NCI-H2081 treated with DMSO at 0.1 percent for 48 hours (cell line): ENCODE data around the gene SSUH2.
"Not testable (repeated sequence)": the region's sequence is repeated elsewhere in the genome, so short reads cannot be mapped to it uniquely, and the experiment has no call there.

Experiments used
- DNase-seq: peaks from one replicate; lab custom pipeline; 2025; lab: John Stamatoyannopoulos, UW

The SSUH2 gene

DNA sequence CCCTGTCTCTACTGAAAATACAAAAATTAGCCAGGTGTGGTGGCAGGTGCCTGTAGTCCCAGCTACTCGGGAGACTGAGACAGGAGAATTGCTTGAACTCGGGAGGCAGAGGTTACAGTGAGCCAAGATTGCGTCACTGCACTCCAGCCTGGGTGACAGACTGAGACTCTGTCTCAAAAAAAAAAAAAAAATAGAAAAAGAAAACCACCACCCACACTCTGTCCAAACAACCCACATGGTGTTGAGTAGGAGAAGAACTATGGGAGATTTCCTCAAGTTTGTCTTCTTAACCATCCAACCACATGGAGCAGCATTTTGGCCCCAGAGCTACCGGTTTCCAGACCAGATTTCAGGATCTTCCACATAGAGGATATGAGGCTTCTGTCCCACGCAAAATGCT is 64.2 kb downstream of the SSUH2 start:
- DNase-seq: not testable (repeated sequence)

DNA sequence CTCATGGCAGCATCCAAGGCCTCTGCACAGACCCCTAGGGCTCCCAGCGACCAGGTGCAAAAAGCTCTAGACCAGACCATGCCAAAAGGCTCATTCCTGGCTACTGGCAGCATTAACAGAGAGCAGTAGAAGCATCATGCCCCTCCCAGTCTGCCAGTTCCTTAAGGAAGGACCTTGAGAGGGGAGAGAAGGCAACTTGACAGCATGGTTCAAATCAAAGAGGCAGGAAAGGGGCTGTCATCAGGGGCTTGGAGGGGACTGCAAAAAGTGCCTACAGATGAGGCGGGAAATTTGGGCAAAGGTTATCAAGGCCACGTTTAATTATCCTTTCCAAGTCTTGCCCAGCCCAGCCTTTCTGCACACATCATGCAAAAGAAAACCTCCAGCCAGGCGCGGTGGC is 64.7 kb downstream of the SSUH2 start:
- DNase-seq: no peak

DNA sequence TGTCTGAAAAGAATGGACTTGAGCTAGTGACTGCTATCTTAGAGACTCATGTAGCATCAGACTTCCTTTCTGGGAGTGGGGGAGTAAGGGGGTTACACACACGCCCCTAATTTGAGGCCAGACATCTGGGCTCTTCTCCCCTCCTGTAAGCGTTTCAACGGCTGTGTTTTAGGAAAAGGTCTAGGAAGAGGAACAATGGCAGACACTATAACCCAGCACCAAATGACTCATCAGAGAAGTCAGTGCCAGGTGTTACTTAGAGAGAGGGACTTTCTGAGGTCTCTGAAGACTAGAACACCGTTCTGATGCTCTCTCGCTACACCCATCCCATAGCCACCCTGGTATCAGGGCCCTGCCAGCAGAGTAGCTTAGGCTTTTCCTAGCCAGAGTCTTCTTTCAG is 65.5 kb downstream of the SSUH2 start:
- no peak for DNase-seq

DNA sequence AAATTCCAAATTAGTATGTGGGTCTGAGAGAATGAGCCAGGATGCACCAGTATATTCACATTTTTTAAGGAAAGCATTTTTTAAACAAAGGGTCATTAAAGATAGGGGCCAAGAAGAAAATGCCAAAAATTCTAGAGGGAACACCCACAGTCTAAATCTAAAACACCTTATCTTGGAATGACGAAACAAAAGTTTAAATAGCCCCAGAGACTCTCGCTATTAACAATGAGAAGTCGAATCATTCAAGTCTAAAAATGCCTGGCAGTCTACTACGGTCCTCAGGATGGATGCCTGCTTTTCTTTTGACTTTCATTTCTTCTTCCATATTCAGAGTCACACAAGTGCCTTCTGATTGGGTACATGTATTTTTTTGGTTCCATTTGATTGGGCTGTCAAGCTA is 66.3 kb downstream of the SSUH2 start:
- no peak for DNase-seq

DNA sequence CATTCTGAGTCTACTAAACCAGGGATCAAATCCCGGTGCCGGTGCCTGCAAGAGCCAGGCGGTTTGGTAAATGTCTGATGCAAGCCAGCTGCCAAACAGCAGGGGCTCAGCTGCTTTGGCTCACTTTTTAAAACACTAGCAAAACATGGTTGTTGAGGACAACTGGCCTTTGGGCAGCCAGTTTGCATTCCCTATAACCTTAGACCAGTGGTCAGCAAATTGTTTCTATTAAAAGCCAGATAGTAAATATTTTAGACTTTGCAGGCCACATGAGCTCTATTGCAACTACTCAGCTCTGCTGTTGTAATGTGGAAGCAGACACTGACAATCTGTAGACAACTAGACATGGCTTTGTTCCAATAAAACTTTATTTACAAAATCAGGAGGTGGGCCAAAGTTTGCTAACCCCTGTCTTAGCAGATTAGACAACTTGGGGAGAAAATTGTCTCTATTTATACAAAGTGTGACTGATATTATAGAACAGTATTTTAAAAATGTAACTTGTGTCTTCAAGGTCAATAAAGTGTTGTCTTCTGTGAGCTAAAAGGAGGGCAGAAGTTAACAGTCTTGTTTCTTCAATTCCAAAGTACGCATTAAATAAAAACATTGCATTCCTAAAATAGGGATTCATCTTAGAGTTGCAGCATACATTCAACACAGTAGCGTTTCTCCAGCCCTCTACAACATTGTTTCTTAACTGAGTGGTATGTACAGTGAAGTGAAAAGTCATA is 67.6 kb downstream of the SSUH2 start:
- DNase-seq: no peak

DNA sequence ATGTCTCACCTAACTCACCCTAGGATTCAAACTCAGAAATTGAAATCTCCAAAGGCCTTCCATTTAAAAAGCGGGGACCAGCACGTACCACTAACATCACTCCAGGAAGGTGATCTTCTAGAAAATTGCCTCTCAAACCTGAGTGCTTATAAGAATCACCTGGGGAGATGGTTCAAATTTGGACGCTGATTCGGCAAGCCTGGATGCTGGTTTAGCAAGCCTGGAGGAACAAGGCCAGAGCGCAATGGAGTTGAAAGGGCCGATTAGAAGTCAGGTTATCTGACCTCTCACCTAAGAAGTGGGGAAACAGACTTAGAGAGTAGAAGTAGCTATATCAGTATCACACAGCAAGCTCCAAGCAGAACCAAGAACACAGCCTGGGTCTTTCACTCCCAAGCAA is 68.2 kb downstream of the SSUH2 start:
- DNase-seq: no peak

DNA sequence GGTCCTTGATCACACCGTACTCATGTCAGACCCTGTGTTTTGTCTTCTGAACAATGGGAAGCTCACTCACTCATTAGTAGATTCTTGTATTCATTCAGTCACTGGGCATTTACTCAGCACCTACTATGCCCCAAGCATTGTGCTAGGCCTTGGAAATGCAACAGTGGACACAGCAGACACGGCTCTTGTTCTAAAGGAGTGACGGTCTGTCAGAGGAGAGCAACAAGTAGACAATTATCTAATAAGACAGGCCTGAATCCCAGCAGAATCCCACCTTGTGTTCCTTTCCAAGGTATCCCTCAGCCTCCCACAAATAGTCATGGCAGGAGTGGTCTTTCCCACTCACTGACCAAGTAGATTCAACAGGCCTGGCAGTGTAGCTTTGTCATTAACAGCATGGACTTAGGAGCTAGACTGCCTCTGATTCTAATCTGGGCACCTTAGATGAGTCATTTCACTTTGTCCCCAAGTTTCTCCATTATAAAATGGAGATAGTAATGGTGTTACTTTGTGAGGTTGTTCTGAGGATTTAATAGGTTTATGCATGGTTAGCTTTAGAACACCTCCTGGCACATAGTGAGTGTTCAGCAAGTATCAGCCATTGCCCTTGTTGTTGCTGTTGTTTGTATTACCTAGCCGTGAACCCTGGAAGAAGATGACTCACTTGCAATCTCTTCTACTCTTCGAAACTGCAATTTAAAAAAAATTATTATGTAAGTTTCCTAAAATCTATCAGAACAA is 69.1 kb downstream of the SSUH2 start:
- no peak for DNase-seq

DNA sequence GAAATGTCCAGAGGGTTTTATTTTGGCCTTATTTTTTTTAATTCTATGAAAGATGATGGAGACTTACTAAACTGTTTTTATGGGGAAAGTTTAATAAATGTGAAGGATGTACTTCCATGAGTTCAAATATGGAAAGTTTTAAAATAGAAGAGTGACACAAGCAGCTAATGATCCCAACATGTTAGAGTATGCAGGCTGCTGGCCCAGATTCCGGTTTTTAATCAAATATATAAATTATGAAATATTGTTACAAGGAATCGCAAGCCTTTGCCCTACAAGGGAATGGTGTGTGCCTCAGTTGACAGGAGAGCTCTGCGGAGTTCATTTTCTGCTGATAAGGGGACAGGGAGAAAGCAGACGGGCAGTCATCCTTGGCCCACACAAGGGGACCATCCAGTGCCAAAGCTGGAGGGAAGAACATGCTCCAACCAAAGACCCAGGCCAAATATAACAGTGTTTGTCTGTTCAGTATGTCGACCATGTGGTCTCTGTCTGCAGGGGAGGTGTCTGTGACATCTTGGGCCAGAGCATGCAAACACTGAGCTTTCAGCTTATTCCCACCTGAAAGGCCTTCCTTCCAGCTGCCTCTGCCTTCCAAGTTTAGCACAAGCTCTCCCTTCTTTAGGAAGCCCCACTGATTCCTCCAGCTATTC is 69.8 kb downstream of the SSUH2 start:
- DNase-seq: no peak

DNA sequence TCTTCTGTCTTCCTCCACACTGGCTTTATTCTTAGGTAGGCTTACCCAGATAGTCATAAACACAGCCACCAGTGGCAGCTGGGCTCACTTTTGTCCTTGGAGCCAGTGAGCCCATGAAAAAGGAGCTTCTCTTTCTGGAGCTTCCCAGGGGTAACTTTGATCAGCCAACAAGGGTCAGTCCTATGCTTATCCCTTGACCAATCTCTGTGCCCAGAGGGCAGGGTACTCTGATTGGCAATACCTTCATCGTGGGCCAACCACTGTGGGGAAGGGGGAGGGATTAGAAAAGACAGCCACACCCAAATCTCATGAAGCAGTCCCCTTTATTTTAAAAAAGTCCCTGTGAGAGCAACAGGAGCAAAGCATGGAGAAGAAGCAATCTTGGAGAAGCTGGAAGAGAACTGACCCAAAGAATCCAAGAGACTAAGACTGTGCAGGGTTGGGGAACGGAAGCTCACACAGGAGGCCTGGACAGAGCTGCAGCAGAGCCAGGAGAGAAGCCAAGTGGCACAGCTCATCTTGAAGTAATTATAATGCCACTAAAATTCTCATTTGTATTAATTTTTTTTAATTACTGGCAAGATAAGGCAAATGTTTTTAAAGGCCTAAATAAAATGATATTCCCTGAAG is 70.4 kb downstream of the SSUH2 start:
- DNase-seq: no peak

DNA sequence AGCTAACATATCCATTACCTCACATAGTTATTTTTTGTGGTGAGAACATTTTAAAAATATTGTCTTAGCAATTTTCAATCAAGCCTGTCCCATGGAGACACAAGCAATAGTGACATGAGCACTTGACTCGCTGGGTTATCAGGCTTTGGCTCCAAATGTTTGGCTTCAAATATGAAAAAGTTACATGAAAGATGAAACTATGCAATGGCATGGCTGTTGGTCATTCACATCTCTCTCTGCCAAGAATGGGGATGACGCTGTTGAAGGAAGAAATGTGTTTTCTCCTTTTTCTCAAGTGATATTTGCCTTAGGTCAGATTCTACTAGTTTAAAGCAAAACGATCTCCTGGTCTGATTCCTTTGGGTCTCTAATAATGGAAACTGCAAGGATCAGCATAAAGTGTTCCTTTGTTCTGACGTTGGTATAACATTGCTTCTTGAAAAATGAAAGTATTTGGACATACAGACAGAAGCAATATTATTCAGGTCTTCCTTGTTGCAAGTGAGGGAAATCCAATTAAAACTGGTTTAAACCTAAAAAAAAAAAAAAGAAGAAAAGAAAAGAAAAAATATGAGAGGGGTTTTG is 71.2 kb downstream of the SSUH2 start:
- DNase-seq: no peak

DNA sequence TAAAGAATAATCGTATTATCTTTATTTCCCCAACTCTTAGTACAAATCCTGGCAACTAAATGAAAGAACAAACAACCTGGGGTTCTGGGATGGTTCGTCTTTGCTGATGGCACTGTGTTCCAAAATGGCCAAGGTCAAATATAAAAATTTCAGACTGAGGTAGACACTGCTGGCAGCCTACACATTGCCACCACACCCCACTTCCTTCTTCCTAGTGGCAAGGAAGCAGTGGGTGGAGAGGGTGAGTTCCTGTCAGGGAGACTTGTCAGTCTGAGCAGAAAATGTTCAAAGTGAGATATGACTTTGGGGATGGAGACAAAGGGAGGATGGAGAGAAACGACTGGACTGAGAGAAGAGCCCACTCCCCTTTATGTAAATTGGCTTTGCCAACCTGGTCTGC is 73.3 kb downstream of the SSUH2 start:
- DNase-seq: no peak
